ENCODE results near the gene DCST2. TPM values are rescaled to one million over a fixed set of nuclear protein-coding genes. Genes with fewer than 3 reads are reported as not detected.

DCST2 gene
- polyA plus RNA-seq, 3 donors from 2014 or later, result not detected

DNA sequence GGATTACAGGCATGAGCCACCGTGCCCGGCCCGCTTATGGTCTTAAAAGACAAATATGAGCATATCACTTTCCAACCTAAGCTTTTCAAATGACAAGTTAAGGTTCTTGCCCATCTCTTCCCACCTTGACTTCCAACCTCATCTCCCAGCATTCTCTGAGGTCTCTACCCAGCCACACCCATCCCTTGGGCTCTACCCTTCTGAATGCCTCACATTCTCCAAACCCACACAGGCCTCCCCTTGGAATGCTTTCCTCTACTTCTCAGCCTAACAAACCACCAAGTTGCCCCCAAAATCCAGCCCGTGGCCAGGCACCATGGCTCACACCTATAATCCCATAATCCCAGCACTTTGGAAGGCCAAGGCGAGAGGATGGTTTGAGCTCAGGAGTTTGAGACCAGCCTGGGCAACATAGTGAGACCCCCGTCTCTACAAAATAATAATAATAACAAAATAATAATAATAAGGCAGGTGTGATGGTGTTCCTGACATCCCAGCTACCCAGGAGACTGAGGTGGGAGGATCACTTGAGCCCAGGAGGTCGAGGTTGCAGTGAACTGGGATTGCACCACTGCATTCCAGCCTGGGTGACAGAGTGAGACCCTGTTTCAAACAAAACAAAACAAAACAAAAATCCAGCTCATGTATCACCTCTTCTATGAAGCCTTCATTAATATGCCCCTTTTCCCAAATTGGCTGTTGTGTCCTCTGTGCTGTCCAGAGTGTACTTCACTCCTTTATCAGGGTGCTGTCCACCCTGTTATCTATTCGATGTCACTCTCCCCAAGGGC, 11.2 kb downstream of the DCST2 start:
- H3K27ac Mint-ChIP-seq, result no peak overlapping the region
- no peaks in the 10 kb centered on the region for H3K9me3 Mint-ChIP-seq
- H3K27me3 Mint-ChIP-seq (ENCODE audit: low read depth in 3 of 3), result peaks cover 0 to 4% (median 2%) of the 10 kb centered on the region in 3 donors

DNA sequence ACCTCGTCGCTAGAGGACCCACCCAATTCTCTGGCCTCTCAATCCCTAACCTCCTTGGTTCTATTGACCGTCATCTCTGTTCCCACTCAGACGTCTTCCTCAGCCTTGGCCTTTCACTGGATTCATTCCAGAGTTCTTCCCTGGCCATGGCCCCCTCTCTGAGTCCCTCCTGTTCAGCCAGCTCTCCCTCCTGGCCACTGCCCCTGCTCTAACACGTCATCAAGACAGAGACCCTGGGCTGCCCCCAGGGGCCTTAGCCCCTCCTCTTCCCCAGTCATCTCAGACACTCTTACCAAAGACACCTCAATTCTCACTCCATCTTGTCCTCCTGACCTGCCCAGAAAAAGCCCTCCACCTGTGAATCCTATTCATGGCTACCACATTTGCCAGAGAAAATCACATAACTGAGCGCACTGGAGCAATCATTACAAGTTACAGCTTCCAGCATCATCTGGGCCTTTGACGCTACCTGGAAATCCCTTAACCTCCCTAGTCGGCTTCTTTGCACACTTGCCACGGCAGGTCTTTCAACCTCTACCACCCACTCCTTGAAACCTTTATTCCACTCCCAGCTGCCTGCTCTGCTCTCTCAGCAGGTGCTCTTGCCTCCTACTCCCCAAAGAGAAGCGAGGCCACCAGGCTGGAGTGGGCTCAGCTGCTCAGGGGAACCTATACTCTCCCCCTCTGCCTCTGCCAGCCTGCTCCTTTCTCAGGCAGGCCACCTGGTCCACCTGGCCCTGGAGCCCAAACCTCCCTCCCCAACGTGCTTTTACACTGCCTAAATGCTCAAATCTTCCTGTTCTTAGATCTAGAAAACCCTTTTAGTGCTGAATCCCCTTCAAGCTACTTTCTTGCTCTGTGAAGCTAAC, 14.0 kb downstream of the DCST2 start:
- H3K27ac Mint-ChIP-seq, result peak overlapping the region in 4 of 6 donors; percentile 1 to 62 (median 40)
- H3K4me1 Mint-ChIP-seq, result peaks cover 13 to 20% of the 10 kb centered on the region in 2 donors
- no peak for DNase-seq
- peaks cover 0 to 4% (median 0%) of the 10 kb centered on the region in 3 donors for H3K36me3 Mint-ChIP-seq
- H3K9me3 Mint-ChIP-seq, result no peaks in the 10 kb centered on the region
- peaks cover 0 to 4% (median 0%) of the 10 kb centered on the region in 3 donors for H3K27me3 Mint-ChIP-seq (ENCODE audit: low read depth in 3 of 3)
- no peak overlapping the region for H3K4me3 Mint-ChIP-seq

More for the DNA sequence above, 11.2 kb downstream of the DCST2 start:
- Mint-ChIP-seq H3K36me3 (no peaks in the 10 kb centered on the region), H3K4me3 (no peak overlapping the region), H3K4me1 (peaks cover 6 to 10% of the 10 kb centered on the region in 2 donors)
- DNase-seq, result no peak

DNA sequence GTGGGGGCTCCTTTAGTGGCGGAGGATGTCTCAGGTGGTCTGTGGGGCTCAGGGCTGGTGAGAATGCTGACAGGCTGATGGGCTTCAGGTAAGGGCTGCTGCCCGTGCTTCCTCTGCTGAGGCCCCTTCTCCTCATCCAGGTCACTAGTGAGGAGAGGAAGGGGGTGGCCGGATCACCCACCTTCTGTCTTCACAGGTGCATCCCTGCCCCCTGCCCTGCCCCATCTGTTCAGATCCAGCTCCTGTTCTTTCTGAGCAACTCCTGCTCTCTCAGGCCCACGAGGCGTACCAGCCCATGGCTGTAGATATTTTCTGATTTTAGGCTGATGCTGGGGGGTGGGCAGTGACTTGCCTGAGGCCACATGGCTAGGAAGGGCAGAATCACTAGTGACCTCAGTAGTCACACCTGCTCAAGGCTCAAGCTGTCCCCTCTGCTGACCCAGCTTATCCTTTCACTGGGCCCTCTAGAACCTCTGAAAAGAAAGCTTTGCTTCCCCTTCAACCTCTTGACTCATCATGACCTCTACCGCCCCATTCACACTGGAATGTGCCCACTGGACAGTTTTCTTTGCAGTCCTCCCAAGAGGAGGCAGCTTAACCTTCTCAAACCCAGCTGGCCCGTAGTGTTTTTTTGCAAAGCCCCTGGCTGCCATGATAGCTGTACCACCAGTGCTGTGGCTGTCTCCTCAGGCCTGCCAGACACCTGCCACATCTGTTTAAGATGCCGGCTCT, 14.8 kb downstream of the DCST2 start:
- Mint-ChIP-seq H3K36me3 (peaks cover 0 to 4% (median 0%) of the 10 kb centered on the region in 3 donors), H3K4me1 (peaks cover 19 to 25% of the 10 kb centered on the region in 2 donors), H3K27me3 (ENCODE audit: low read depth in 3 of 3) (peaks cover 0 to 4% (median 0%) of the 10 kb centered on the region in 3 donors), H3K9me3 (no peaks in the 10 kb centered on the region), H3K4me3 (peak overlapping the region in 1 of 5 donors; percentile 38), H3K27ac (peak overlapping the region in 1 of 6 donors; percentile 44)
- DNase-seq, result no peak

DNA sequence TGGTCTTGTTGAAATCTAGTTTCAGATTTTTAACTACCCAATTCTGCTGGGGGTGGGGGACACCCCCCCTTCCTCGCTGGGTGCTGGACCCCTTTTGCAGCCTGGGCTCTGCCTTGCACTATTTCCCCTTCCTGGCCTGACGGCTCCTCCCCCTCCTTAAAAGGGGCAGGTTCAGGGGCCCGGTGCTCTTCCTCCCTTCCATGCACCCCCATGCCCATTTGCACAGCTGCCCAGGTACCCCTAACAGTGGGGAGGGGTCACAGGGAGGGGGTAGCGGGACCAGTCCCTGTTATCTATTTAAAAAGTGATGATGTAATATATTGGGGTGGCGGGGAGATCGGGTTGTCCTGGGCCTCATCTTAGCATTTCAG, 15.7 kb downstream of the DCST2 start:
- H3K4me1 Mint-ChIP-seq, result peaks cover 28 to 34% of the 10 kb centered on the region in 2 donors
- no peak overlapping the region for H3K27ac Mint-ChIP-seq

DNA sequence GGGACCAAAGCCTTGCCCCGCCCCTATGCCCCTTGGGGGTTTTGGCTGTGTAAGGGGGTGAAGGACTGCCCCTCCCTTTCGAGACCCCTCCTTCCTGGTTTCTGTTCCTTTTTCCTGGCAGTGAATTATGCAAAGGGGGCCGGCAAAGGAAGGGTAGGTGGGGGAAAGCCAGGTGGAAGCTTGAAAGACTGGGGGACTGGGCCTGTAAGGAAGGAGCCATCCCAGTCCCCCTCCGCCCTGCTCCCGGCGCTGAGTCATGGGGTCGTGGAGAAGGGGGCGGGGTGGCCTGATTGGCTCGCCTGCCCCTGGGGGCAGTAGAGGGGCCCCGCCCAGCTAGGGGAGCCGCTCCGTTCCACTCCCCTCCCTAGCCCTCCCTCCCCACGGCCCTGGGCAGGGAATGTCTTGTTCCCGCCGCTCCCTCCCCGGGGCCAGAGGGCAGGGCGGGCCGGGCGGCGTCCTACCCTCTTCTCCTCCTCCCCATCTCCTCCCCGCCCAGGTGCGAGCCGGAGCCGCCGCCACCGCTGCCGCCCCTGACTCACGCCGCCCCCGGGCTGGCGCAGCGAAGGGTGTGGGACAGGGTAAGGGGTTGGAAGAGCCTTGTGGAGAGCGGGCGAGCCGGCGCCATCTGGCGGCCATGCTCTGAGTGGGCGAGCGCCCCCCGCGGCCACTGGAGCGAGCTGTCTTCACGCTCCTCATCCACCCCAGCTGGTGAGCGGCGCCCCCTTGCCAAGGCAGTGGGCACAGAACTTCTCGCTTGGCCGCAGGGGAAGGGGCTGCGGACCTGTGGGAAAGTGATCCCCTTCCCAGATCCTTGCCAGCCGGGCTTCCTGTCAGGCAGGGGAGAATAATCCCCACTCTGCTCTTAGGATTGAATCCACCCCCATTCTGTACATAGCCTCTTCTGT, 16.3 kb downstream of the DCST2 start:
- H3K4me1 Mint-ChIP-seq, result peaks cover 34 to 40% of the 10 kb centered on the region in 2 donors
- no peaks in the 10 kb centered on the region for H3K9me3 Mint-ChIP-seq
- H3K27me3 Mint-ChIP-seq (ENCODE audit: low read depth in 3 of 3), result peaks cover 0 to 2% (median 0%) of the 10 kb centered on the region in 3 donors
- H3K27ac Mint-ChIP-seq, result no peak overlapping the region
- peaks cover 0 to 4% (median 0%) of the 10 kb centered on the region in 3 donors for H3K36me3 Mint-ChIP-seq
- DNase-seq, result peak; percentile 84 to 86 (median 85)
- peak overlapping the region in 4 of 5 donors; percentile 25 to 59 (median 42) for H3K4me3 Mint-ChIP-seq

More for the DNA sequence above, 15.7 kb downstream of the DCST2 start:
- Mint-ChIP-seq H3K27me3 (ENCODE audit: low read depth in 3 of 3) (peaks cover 0 to 2% (median 0%) of the 10 kb centered on the region in 3 donors), H3K4me3 (peak overlapping the region in 4 of 5 donors; percentile 25 to 59 (median 42)), H3K36me3 (peaks cover 0 to 4% (median 0%) of the 10 kb centered on the region in 3 donors), H3K9me3 (no peaks in the 10 kb centered on the region)
- no peak for DNase-seq

DNA sequence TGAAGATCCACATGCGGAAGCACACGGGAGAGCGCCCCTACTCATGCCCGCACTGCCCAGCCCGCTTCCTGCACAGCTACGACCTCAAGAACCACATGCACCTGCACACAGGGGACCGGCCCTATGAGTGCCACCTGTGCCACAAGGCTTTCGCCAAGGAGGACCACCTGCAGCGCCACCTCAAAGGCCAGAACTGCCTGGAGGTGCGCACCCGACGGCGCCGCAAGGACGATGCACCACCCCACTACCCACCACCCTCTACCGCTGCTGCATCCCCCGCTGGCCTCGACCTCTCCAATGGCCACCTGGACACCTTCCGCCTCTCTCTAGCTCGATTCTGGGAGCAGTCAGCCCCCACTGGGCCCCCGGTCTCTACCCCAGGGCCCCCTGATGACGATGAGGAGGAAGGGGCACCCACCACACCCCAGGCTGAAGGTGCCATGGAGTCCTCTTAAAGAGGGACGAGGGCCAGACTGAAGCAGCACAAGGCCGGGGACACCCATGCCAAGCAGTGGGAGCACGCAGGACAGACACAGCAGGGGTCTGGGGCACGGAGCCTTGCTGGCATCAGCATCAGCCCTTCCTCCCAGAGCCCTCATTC, 17.2 kb downstream of the DCST2 start:
- no peak for DNase-seq
- H3K9me3 Mint-ChIP-seq, result no peaks in the 10 kb centered on the region
- peaks cover 0 to 4% (median 0%) of the 10 kb centered on the region in 3 donors for H3K36me3 Mint-ChIP-seq
- H3K27me3 Mint-ChIP-seq (ENCODE audit: low read depth in 3 of 3), result peaks cover 0 to 2% (median 0%) of the 10 kb centered on the region in 3 donors
- H3K4me1 Mint-ChIP-seq, result peaks cover 38 to 44% of the 10 kb centered on the region in 2 donors
- H3K4me3 Mint-ChIP-seq, result peak overlapping the region in 4 of 5 donors; percentile 30 to 43 (median 40)
- H3K27ac Mint-ChIP-seq, result no peak overlapping the region

DNA sequence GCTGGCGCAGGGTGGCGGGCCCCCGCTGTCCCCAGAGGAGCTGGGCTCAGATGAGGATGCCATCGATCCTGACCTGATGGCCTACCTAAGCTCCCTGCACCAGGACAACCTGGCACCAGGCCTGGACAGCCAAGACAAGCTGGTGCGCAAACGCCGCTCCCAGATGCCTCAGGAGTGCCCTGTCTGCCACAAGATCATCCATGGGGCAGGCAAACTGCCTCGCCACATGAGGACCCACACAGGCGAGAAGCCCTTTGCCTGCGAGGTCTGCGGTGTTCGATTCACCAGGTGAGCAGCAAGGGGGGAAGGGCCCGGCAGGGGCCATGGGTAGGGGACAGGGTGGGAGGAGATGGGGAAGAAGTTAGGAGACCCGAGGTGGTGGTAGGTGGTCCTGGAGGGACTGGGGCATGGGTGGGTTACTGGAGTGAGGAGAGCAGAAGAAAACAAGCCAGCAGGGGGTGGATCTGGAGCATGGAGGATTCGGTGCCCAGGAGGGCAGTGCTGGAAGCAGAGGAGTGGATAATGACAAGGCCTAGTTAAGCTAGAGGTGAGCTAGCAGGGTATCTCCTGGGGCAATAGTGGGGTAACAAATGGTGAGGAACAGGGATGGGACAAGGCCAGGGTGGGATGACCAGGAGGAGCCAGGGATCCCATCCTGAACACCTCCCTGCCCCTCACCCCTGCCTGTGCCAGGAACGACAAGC, 17.9 kb downstream of the DCST2 start:
- no peaks in the 10 kb centered on the region for H3K9me3 Mint-ChIP-seq
- H3K27me3 Mint-ChIP-seq (ENCODE audit: low read depth in 3 of 3), result peaks cover 0 to 4% (median 0%) of the 10 kb centered on the region in 3 donors
- peak overlapping the region in 2 of 5 donors; percentile 38 to 41 for H3K4me3 Mint-ChIP-seq
- H3K36me3 Mint-ChIP-seq, result peaks cover 0 to 4% (median 0%) of the 10 kb centered on the region in 3 donors
- no peak for DNase-seq
- peaks cover 43 to 48% of the 10 kb centered on the region in 2 donors for H3K4me1 Mint-ChIP-seq
- no peak overlapping the region for H3K27ac Mint-ChIP-seq

DNA sequence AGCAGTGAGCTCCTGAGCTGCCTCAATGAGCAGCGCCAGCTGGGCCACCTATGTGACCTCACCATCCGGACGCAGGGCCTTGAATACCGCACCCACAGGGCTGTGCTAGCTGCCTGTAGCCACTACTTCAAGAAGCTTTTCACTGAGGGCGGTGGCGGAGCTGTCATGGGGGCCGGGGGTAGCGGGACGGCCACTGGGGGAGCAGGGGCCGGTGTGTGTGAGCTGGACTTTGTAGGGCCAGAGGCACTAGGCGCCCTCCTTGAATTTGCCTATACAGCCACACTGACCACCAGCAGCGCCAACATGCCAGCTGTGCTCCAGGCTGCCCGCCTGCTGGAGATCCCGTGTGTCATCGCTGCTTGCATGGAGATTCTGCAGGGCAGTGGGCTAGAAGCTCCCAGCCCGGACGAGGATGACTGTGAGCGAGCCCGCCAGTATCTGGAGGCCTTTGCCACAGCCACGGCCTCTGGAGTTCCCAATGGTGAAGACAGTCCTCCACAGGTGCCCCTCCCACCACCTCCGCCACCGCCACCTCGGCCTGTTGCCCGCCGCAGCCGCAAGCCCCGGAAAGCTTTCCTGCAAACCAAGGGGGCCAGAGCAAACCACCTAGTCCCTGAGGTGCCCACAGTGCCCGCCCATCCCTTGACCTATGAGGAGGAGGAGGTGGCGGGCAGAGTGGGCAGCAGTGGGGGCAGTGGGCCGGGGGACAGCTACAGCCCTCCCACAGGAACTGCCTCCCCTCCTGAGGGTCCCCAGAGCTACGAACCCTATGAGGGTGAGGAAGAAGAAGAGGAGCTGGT, 18.7 kb downstream of the DCST2 start:
- H3K36me3 Mint-ChIP-seq, result peaks cover 0 to 4% (median 0%) of the 10 kb centered on the region in 3 donors
- no peak overlapping the region for H3K27ac Mint-ChIP-seq
- no peak overlapping the region for H3K4me3 Mint-ChIP-seq
- H3K27me3 Mint-ChIP-seq (ENCODE audit: low read depth in 3 of 3), result peaks cover 0 to 4% (median 0%) of the 10 kb centered on the region in 3 donors
- no peaks in the 10 kb centered on the region for H3K9me3 Mint-ChIP-seq
- no peak for DNase-seq
- peaks cover 49 to 55% of the 10 kb centered on the region in 2 donors for H3K4me1 Mint-ChIP-seq

DNA sequence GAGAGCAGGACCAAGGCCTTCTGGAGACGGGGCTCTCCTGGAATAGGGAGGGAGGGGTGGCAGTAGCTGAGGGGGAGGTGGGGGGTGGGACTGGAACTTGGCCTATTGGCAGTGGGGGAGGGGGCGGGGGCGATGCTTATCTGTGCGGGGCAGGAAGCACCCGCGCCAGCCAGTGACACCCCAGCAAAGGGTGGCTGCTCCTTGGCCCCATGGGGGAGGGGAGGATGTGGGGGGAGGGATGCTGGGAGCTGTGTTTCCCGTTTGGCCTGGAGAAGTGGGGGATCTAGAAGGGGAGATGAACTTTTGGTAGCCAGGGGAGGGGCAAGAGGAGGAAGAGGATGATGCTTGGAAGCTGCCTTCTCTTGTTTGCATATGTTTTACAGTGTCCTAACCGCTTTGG, 19.9 kb downstream of the DCST2 start:
- Mint-ChIP-seq H3K36me3 (peaks cover 0 to 4% (median 0%) of the 10 kb centered on the region in 3 donors), H3K27ac (peak overlapping the region in 4 of 6 donors; percentile 35 to 72 (median 66)), H3K4me1 (peaks cover 61 to 62% of the 10 kb centered on the region in 2 donors), H3K27me3 (ENCODE audit: low read depth in 3 of 3) (peaks cover 0 to 4% (median 0%) of the 10 kb centered on the region in 3 donors), H3K4me3 (peak overlapping the region in 1 of 5 donors; percentile 14), H3K9me3 (no peaks in the 10 kb centered on the region)
- no peak for DNase-seq

DNA sequence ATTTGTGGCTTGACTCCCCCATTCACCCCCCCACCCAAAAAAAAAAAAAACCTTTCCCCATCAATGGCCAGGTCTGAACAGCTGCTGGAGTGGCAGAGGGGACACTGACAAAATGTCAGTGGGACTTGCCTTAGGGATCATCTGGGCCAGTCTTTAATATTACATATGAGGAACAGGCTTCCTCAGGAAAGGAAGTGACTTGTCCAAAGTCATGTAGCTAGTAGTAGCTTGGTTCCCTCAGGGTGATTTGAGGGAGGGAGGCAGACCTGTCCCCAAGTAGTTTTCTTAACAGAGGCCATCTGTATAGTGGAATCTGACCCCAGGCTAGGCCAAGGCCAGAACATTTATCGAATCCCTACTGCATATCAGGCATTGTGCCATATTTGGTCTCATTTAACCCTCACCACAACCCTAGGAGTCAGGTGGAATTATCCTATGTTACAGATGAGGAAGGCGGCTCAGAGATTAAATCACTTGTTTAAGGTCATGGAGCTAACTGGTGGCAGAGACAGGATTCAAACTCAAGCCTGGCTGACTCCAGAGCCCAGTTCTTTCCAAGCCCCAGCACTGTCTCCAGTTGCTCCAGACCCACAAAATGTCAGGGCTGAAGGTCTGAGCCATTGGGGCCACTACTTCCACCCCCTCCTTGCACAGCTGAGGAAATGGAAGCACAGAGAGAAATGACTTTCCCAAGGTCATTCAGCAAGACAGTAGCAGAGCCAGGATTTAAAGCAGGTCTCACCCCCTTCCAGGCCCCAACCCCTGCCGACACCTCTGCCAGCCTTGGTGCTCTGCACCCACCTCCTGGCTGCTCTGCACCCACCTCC, 20.6 kb downstream of the DCST2 start:
- H3K4me1 Mint-ChIP-seq, result peaks cover 61 to 62% of the 10 kb centered on the region in 2 donors

More for the DNA sequence above, 20.6 kb downstream of the DCST2 start:
- peaks cover 0 to 4% (median 0%) of the 10 kb centered on the region in 3 donors for H3K27me3 Mint-ChIP-seq (ENCODE audit: low read depth in 3 of 3)
- H3K36me3 Mint-ChIP-seq, result peaks cover 0 to 4% (median 0%) of the 10 kb centered on the region in 3 donors
- DNase-seq, result no peak
- H3K27ac Mint-ChIP-seq, result peak overlapping the region; percentile 35 to 87 (median 82)
- H3K9me3 Mint-ChIP-seq, result peaks cover 0 to 1% (median 0%) of the 10 kb centered on the region in 6 donors
- H3K4me3 Mint-ChIP-seq, result peak overlapping the region in 3 of 5 donors; percentile 3 to 46 (median 20)
